DMS79 treated with DMSO at 0.1 percent for 48 hours (cell line): ENCODE data around the gene PHF2.
"Not testable (repeated sequence)": the region's sequence is repeated elsewhere in the genome, so short reads cannot be mapped to it uniquely, and the experiment has no call there.

Source experiments
- DNase-seq: peaks from one replicate; lab custom pipeline; 2025; lab: John Stamatoyannopoulos, UW

The PHF2 gene

GRCh38 chr9:93665637-93666438 is 89.5 kb downstream of the PHF2 start:
- DNase-seq: no peak

DNA sequence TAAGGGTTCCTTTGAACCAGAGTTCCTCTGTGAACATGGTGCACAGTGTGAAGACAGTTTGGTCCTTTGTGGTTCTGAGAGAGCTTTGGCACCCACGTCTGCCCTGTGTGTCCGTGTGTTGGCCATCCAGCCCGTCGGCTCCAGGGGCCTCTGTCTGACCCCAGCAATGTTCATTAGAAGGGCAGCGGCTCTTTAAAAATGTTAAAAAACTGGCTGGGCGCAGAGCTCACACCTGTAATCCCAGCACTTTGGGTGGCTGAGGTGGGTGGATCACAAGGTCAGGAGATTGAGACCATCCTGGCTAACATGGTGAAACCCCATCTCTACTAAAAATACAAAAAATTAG is 90.0 kb downstream of the PHF2 start:
- not testable (repeated sequence) for DNase-seq

- DNase-seq: no peak
Observed at GRCh38 chr9:93667006-93667405, 90.6 kb downstream of the PHF2 start.

- DNase-seq: no peak
Observed at GRCh38 chr9:93667627-93668026, 91.2 kb downstream of the PHF2 start.

DNA sequence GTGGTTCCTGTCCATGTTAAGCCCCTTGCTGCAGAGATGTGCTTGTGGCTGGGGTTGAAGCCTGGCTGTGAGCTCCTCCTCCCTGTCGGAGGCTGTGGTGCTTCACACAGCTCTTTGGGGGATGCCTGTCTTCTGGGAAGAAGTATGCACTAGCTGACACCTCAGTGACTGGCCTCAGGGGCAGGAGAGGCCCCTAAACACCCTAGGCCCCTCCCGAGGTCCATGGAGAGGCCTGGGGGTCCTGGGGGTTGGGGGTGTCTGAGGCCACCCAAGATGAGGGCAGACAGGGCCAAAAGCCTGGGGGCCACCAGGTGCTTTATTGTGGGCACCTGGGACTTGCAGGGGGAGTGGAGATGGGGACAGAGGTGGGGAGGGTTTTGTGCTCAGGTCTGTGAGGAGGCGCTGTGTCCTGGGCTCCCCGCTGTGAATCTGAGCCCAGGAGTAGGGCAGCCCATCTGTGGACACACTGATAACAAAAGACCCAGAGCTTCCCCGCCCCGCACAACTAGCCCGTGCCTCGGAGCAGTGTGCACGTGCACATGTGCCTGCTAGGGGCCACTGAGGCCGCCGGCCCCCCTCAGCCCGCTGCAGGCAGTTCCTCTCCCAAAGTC is 92.0 kb downstream of the PHF2 start:
- DNase-seq: no peak

DNA sequence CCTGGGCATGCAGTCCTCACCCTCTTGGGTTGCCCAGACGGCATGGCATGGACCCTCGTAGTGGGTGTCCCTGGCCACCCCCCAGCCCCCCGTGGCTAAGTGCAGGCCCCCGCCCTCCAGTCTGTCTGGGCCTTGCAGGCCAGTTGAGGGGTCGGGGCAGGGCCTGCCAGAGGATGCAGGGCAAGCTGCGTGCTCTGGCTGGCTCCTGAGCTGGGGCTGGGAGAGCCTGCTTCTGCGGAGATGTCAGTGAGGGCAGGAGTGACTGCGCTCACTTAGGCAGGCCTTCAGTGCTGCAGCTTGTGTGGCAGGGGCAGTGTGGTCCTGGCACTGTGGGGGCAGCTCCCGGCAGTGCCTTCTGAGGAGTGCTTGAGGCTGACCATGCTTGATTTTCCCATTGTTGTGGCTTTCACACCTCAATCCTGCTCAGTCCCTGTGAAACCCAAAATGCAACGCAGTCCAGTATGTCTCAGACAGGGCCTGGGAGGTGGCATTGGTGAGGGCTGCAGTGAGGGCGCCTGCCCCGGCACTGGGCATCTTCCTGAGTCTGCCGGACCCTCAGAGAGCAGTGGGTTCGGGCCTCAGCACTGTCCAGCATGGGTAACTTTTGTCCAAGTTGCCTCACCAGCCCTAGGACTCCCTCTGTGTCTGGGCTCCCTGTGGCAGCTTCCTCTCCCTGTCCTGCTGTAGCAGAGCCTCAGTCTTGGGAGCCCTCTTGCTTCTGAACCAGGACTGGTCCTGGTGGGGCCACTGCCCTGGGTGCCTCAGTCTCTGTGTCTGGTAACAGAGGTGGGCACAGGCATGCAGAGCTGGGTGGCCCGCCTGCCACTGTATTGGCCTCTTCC is 93.0 kb downstream of the PHF2 start:
- DNase-seq: no peak

GRCh38 chr9:93669958-93670207 is 93.5 kb downstream of the PHF2 start:
- DNase-seq: no peak

- no peak for DNase-seq
Observed at GRCh38 chr9:93670208-93671019, 94.0 kb downstream of the PHF2 start.

GRCh38 chr9:93671020-93671338 is 94.6 kb downstream of the PHF2 start:
- DNase-seq: no peak

- DNase-seq: not testable (repeated sequence)
Observed at GRCh38 chr9:93672330-93673020, 96.1 kb downstream of the PHF2 start.

- peak; percentile 29 for DNase-seq
Observed at GRCh38 chr9:93673021-93673838, 96.8 kb downstream of the PHF2 start.

GRCh38 chr9:93673839-93674334 is 97.5 kb downstream of the PHF2 start:
- DNase-seq: no peak

- no peak for DNase-seq
Observed at GRCh38 chr9:93674580-93675335, 98.4 kb downstream of the PHF2 start.

GRCh38 chr9:93675336-93676150 is 99.2 kb downstream of the PHF2 start:
- no peak for DNase-seq

DNA sequence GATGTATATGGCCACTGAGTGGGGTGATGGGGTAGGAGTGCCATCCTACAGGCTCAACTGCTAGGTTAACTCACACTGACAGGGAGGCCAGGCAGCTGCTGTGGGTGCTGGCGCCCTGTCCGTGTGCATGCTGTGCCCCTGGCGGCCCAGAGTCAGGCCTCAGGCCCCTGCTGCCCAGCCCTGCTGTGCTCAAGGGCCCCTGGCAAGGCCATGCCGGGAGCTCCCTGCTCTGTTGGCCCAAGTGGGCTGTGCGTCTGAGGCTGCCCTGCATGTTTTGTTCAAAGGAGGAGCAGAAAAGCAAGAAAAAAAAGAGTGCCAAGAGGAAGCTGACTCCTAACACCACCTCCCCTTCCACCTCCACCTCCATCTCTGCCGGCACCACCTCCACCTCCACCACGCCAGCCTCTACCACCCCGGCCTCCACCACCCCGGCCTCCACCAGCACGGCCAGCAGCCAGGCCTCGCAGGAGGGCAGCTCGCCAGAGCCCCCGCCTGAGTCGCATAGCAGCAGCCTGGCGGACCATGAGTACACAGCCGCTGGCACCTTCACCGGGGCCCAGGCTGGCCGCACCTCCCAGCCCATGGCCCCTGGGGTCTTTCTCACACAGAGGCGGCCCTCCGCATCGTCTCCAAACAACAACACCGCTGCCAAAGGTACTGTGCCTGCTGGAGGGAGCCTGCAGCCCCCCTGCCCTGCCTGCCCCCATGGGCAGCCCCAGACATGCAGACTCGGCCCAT is 100.1 kb downstream of the PHF2 start:
- DNase-seq: no peak

- DNase-seq: no peak
Observed at GRCh38 chr9:93677048-93677571, 100.7 kb downstream of the PHF2 start.

DNA sequence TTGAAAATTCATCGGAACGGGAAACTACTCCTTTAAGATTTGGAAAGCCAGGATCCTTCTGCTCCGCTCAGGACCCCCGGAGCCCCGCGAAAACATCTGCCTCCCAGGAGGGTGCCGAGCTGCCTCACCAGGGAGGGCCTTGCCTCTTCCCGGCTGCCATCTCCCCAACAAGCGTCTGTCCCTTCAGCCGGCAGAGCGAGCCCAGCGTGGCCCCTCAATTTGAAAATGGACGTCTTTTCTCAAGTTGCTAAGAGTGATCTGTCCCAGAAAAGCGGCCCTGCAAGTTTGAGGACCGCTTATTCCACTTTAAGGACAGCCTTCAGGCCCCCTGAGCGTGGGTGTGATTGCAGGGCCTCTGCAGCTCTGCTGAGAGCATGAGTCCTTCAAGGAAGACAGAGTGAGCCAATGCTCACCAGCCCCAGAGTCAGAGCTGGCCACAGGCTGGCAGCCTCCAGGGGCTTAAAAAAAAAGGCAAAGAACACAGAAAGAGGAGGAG is 101.3 kb downstream of the PHF2 start:
- no peak for DNase-seq
